HepG2 (cell line): ENCODE measurements around the gene COG8. TPM values are rescaled to one million over a fixed set of nuclear protein-coding genes. Genes with fewer than 3 reads are reported as not detected.

Experiments
- BRD4 ChIP-seq: sonication (generic); formaldehyde crosslinking; IDR thresholded peaks from 2 replicates; pipeline ENCODE4 v1.4.0; 2020; ENCODE audit warnings: missing genetic modification reagents
- ETV5 ChIP-seq: IDR thresholded peaks from 2 replicates; pipeline ENCODE4 v1.6.1; 2018; ENCODE audit warnings: missing biosample characterization, missing genetic modification reagents, inconsistent platforms, borderline replicate concordance
- HES4 ChIP-seq: sonication (generic); formaldehyde crosslinking; IDR thresholded peaks from 2 replicates; pipeline ENCODE4 v1.9.0; 2021; ENCODE audit warnings: mild to moderate bottlenecking, missing genetic modification reagents, borderline replicate concordance
- HNRNPUL1 ChIP-seq: fragments of 200-400 bp; formaldehyde crosslinking; IDR thresholded peaks from 2 replicates; pipeline ENCODE4 v1.6.1; 2017; ENCODE audit warnings: low read depth, mild to moderate bottlenecking, low read length, moderate library complexity
- HOMEZ ChIP-seq: IDR thresholded peaks from 2 replicates; pipeline ENCODE4 v1.6.1; 2016; ENCODE audit warnings: low read depth
- IKZF4 ChIP-seq: sonication (generic); formaldehyde crosslinking; IDR thresholded peaks from 2 replicates; pipeline ENCODE4 v1.5.1; 2020; ENCODE audit warnings: borderline replicate concordance, mild to moderate bottlenecking, low read depth, missing genetic modification reagents; ENCODE audit errors: not compliant biosample characterization
- IRF2 ChIP-seq: IDR thresholded peaks from 2 replicates; pipeline ENCODE4 v1.6.1; 2018; ENCODE audit warnings: missing genetic modification reagents, missing compliant biosample characterization
- NONO ChIP-seq, 2 experiments: fragments of 450-650 bp in 1 of 2; sonication (generic) in 1 of 2; formaldehyde crosslinking in 1 of 2; IDR thresholded peaks in 1 of 2; conservative IDR thresholded peaks in 1 of 2; 2 replicates each; pipeline versions ENCODE4 v1.6.1 to v1.8.0; 2017 to 2022; ENCODE audit warnings: mild to moderate bottlenecking in 1 of 2, missing genetic modification reagents in 1 of 2, moderate library complexity in 1 of 2
- TSC22D2 ChIP-seq: sonication (generic); formaldehyde crosslinking; IDR thresholded peaks from 2 replicates; pipeline ENCODE4 v1.5.1; 2020; ENCODE audit warnings: missing genetic modification reagents, mild to moderate bottlenecking, borderline replicate concordance
- ZC3H4 ChIP-seq: sonication (generic); formaldehyde crosslinking; IDR thresholded peaks from 2 replicates; pipeline ENCODE4 v1.4.0; 2020; ENCODE audit warnings: missing genetic modification reagents, borderline replicate concordance
- ZNF253 ChIP-seq: sonication (generic); formaldehyde crosslinking; IDR thresholded peaks from 2 replicates; pipeline ENCODE4 v1.8.0; 2022; ENCODE audit warnings: mild to moderate bottlenecking, missing genetic modification reagents, borderline replicate concordance
- ZNF30 ChIP-seq: sonication (generic); formaldehyde crosslinking; IDR thresholded peaks from 2 replicates; pipeline ENCODE4 v1.5.0; 2020; ENCODE audit warnings: mild to moderate bottlenecking, missing genetic modification reagents
- ZNF362 ChIP-seq: sonication (generic); formaldehyde crosslinking; IDR thresholded peaks from 2 replicates; pipeline ENCODE4 v1.4.0; 2020; ENCODE audit warnings: missing genetic modification reagents, mild to moderate bottlenecking, borderline replicate concordance
- ZNF576 ChIP-seq: sonication (generic); formaldehyde crosslinking; IDR thresholded peaks from 2 replicates; pipeline ENCODE4 v1.4.0; 2020; ENCODE audit warnings: mild to moderate bottlenecking, missing genetic modification reagents
- ZNF577 ChIP-seq: sonication (generic); formaldehyde crosslinking; IDR thresholded peaks from 2 replicates; pipeline ENCODE4 v1.4.0; 2020; ENCODE audit warnings: mild to moderate bottlenecking, low read depth, missing genetic modification reagents, borderline replicate concordance
- ZNF615 ChIP-seq: sonication (generic); formaldehyde crosslinking; IDR thresholded peaks from 2 replicates; pipeline ENCODE4 v1.5.0; 2020; ENCODE audit warnings: mild to moderate bottlenecking, missing genetic modification reagents, borderline replicate concordance
- ZNF781 ChIP-seq: sonication (generic); formaldehyde crosslinking; IDR thresholded peaks from 2 replicates; pipeline ENCODE4 v1.5.1; 2020; ENCODE audit warnings: borderline replicate concordance, mild to moderate bottlenecking, missing genetic modification reagents; ENCODE audit errors: not compliant biosample characterization
- polyA plus RNA-seq, 8 experiments: library from polyadenylated mRNA; depleted of rRNA in 3 of 8; stranded (reverse) in 7 of 8; unstranded in 1 of 8; fragments of >200 nt; fragmentation: Illumina TruSeq in 4 of 8; extraction: Trizol in 4 of 8; gene quantifications; 2 replicates each; pipeline versions ENCODE4 v1.2.1 to v1.2.3, GENCODE V29; 2011 to 2016; ENCODE audit warnings: low read depth in 4 of 8, missing spikeins in 1 of 8, mixed read lengths in 1 of 8; ENCODE audit not compliant: insufficient read depth in 1 of 8
- total RNA-seq, 5 experiments: library from RNA; depleted of rRNA; stranded (reverse); fragments of >200 nt; fragmentation: Illumina TruSeq; extraction: Trizol; gene quantifications; 2 replicates each; pipeline ENCODE4 v1.2.3, GENCODE V29; 2016; ENCODE audit warnings: low read depth in 1 of 5
- TF ChIP-seq, protein P1 (sequence below): sonication (generic); formaldehyde crosslinking; IDR thresholded peaks from 2 replicates; pipeline ENCODE4 v1.5.0; 2020; ENCODE audit warnings: mild to moderate bottlenecking, missing genetic modification reagents, moderate library complexity
- TF ChIP-seq, protein P2 (sequence below): sonication (generic); formaldehyde crosslinking; IDR thresholded peaks from 2 replicates; pipeline ENCODE4 v1.4.0; 2020; ENCODE audit warnings: missing genetic modification reagents
- TF ChIP-seq, protein P3 (sequence below): sonication (generic); formaldehyde crosslinking; IDR thresholded peaks from 2 replicates; pipeline ENCODE4 v1.5.0; 2020; ENCODE audit warnings: missing genetic modification reagents

The COG8 gene
- total and polyA plus RNA-seq, 2 of the 13 experiments (the other 11 are each of a cell fraction or from before 2014, with no cell fraction given): 45.5 to 52.1 TPM

- no peak for TF ChIP-seq IKZF4 (CRISPR knock-in tag)
- no peak for TF ChIP-seq NONO (IDR thresholded peaks at IDR 0.05)
- peak; percentile 96 for TF ChIP-seq NONO (CRISPR knock-in tag; conservative IDR thresholded peaks at IDR 0.05)
- 0 out of 2 replicates have a peak, but pooled peaks have one; percentile 15 for TF ChIP-seq BRD4 (CRISPR knock-in tag)
- no peak for TF ChIP-seq ZNF30 (CRISPR knock-in tag)
- TF ChIP-seq ZC3H4 (CRISPR knock-in tag): no peak; the same call in 1 of the 2 replicates
- TF ChIP-seq, protein P1, sequence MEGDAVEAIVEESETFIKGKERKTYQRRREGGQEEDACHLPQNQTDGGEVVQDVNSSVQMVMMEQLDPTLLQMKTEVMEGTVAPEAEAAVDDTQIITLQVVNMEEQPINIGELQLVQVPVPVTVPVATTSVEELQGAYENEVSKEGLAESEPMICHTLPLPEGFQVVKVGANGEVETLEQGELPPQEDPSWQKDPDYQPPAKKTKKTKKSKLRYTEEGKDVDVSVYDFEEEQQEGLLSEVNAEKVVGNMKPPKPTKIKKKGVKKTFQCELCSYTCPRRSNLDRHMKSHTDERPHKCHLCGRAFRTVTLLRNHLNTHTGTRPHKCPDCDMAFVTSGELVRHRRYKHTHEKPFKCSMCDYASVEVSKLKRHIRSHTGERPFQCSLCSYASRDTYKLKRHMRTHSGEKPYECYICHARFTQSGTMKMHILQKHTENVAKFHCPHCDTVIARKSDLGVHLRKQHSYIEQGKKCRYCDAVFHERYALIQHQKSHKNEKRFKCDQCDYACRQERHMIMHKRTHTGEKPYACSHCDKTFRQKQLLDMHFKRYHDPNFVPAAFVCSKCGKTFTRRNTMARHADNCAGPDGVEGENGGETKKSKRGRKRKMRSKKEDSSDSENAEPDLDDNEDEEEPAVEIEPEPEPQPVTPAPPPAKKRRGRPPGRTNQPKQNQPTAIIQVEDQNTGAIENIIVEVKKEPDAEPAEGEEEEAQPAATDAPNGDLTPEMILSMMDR (CRISPR knock-in tag): peak; percentile 92
- peak; percentile 98 for TF ChIP-seq HES4 (CRISPR knock-in tag)
- no peak for TF ChIP-seq HNRNPUL1
- TF ChIP-seq ZNF615: no peak
- no peak for TF ChIP-seq ZNF362 (CRISPR knock-in tag)
- TF ChIP-seq ZNF576 (CRISPR knock-in tag): no peak
- TF ChIP-seq HOMEZ (CRISPR knock-in tag): peak; percentile 85
- TF ChIP-seq, protein P2, sequence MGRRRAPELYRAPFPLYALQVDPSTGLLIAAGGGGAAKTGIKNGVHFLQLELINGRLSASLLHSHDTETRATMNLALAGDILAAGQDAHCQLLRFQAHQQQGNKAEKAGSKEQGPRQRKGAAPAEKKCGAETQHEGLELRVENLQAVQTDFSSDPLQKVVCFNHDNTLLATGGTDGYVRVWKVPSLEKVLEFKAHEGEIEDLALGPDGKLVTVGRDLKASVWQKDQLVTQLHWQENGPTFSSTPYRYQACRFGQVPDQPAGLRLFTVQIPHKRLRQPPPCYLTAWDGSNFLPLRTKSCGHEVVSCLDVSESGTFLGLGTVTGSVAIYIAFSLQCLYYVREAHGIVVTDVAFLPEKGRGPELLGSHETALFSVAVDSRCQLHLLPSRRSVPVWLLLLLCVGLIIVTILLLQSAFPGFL (CRISPR knock-in tag): no peak
- TF ChIP-seq ZNF577 (CRISPR knock-in tag): no peak
- TF ChIP-seq ZNF253 (CRISPR knock-in tag): no peak
- no peak for TF ChIP-seq ETV5 (CRISPR knock-in tag)
- TF ChIP-seq, protein P3, sequence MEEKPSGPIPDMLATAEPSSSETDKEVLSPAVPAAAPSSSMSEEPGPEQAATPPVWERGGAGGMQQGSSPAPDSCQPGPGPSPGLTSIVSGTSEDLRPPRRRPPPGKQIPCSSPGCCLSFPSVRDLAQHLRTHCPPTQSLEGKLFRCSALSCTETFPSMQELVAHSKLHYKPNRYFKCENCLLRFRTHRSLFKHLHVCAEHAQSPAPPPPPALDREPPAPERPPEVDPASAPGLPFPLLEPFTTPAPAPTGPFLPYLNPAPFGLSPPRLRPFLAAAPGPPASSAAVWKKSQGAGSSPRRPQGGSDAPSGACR (CRISPR knock-in tag): no peak
- 0 out of 2 replicates have a peak, but pooled peaks have one; percentile 11 for TF ChIP-seq TSC22D2 (CRISPR knock-in tag)
- TF ChIP-seq ZNF781 (CRISPR knock-in tag): no peak
- peak; percentile 4 for TF ChIP-seq IRF2 (CRISPR knock-in tag)
Observed at GRCh38 chr16:69310653-69311532, 28.5 kb downstream of the COG8 start, which contains the start of gene VPS4A (continued).
